NCI-H2081 (cell line): ENCODE results near the gene PLD5.
"Not testable (repeated sequence)": the region's sequence is repeated elsewhere in the genome, so short reads cannot be mapped to it uniquely, and the experiment has no call there.

Source experiments
- DNase-seq, 2 experiments: peaks; one replicate each; lab custom pipeline; 2025; lab: John Stamatoyannopoulos, UW

Gene PLD5

GRCh38 chr1:242058582-242058981, 465.9 kb downstream of the PLD5 start:
- not testable (repeated sequence) for DNase-seq

GRCh38 chr1:242058181-242058580, 466.3 kb downstream of the PLD5 start:
- DNase-seq: not testable (repeated sequence)

GRCh38 chr1:242057745-242058115, 466.8 kb downstream of the PLD5 start:
- DNase-seq: no peak

GRCh38 chr1:242056988-242057744, 467.3 kb downstream of the PLD5 start:
- DNase-seq: no peak

GRCh38 chr1:242055749-242056320, 468.7 kb downstream of the PLD5 start:
- no peak for DNase-seq

- DNase-seq: no peak
Observed at GRCh38 chr1:242043165-242043564, 481.3 kb downstream of the PLD5 start.

- no peak for DNase-seq
Observed at GRCh38 chr1:242034392-242034791, 490.1 kb downstream of the PLD5 start.

- no peak for DNase-seq
Observed at GRCh38 chr1:242033447-242033846, 491.1 kb downstream of the PLD5 start.
